ENCODE results near the gene SUN2.

SUN2 gene

DNA sequence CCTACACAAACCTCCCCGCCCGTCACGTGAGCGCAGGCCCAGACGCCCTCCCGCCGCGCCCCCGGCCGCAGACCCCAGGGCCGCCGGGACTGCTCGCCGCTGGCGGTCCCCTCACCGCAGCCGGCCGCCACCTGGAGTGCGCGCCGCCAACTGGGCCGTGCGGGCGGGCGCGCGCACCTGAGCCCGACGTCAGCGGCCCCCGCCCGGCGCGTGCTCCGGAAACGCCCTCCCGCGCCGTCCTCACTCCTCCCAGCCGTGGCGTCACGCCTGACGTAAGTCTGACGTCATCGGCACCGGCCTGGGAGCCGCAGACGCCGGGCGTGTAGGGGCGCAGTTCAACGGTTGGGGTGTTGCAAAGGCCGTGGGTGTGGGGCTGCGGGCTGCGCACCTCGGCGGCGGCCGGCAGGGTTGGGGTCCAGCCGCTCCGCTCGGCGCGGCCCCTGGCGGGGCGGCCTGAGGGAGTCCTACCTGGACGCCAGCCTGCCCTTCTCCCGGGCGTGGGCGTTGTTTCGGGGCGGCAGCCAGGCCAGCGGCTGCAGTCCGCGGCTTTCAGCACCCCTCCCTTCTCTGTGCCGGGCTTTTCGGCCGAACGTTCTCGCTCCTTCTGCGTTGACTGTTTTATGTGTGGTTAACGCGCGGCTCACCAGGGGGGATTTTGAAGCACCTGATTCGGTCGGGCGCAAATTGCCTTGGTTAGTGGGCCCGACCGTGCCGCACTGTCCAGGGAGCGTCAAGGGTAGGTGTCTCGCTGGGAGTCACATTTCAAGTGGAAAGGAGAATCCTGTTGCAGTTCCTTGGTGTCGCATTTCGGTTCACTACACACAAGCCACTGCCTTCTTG, 54.8 kb downstream of the SUN2 start, which contains the start of gene JOSD1 (continued):
- TF ChIP-seq BCL11B (tag by site-specific recombination; IDR thresholded peaks at IDR 0.05; ENCODE audit: low read depth): peak; percentile 96
- TF ChIP-seq, protein P1, sequence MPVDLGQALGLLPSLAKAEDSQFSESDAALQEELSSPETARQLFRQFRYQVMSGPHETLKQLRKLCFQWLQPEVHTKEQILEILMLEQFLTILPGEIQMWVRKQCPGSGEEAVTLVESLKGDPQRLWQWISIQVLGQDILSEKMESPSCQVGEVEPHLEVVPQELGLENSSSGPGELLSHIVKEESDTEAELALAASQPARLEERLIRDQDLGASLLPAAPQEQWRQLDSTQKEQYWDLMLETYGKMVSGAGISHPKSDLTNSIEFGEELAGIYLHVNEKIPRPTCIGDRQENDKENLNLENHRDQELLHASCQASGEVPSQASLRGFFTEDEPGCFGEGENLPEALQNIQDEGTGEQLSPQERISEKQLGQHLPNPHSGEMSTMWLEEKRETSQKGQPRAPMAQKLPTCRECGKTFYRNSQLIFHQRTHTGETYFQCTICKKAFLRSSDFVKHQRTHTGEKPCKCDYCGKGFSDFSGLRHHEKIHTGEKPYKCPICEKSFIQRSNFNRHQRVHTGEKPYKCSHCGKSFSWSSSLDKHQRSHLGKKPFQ (tag by site-specific recombination; IDR thresholded peaks at IDR 0.05): no peak
- peak; percentile 92; the same call in 1 of the 2 replicates for TF ChIP-seq GLI4 (tag by site-specific recombination; IDR thresholded peaks at IDR 0.05)
- TF ChIP-seq, protein P2, sequence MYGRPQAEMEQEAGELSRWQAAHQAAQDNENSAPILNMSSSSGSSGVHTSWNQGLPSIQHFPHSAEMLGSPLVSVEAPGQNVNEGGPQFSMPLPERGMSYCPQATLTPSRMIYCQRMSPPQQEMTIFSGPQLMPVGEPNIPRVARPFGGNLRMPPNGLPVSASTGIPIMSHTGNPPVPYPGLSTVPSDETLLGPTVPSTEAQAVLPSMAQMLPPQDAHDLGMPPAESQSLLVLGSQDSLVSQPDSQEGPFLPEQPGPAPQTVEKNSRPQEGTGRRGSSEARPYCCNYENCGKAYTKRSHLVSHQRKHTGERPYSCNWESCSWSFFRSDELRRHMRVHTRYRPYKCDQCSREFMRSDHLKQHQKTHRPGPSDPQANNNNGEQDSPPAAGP (tag by site-specific recombination; IDR thresholded peaks at IDR 0.05): peak; percentile 99
- no peak for TF ChIP-seq ZNF16 (tag by site-specific recombination; IDR thresholded peaks at IDR 0.05; ENCODE audit: low read depth)
- TF ChIP-seq ZNF768 (tag by site-specific recombination; IDR thresholded peaks at IDR 0.05): no peak; the same call in 1 of the 2 replicates
- TF ChIP-seq, protein P3, sequence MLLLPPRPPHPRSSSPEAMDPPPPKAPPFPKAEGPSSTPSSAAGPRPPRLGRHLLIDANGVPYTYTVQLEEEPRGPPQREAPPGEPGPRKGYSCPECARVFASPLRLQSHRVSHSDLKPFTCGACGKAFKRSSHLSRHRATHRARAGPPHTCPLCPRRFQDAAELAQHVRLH (tag by site-specific recombination; IDR thresholded peaks at IDR 0.05): peak; percentile 96
- no peak for TF ChIP-seq ZBTB1 (tag by site-specific recombination; IDR thresholded peaks at IDR 0.05)
- peak; percentile 98 for TF ChIP-seq ZNF561 (tag by site-specific recombination; IDR thresholded peaks at IDR 0.05; ENCODE audit: borderline replicate concordance)
- TF ChIP-seq, protein P4, sequence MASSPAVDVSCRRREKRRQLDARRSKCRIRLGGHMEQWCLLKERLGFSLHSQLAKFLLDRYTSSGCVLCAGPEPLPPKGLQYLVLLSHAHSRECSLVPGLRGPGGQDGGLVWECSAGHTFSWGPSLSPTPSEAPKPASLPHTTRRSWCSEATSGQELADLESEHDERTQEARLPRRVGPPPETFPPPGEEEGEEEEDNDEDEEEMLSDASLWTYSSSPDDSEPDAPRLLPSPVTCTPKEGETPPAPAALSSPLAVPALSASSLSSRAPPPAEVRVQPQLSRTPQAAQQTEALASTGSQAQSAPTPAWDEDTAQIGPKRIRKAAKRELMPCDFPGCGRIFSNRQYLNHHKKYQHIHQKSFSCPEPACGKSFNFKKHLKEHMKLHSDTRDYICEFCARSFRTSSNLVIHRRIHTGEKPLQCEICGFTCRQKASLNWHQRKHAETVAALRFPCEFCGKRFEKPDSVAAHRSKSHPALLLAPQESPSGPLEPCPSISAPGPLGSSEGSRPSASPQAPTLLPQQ (tag by site-specific recombination; IDR thresholded peaks at IDR 0.05): peak; percentile 96
- TF ChIP-seq ZNF155 (tag by site-specific recombination; IDR thresholded peaks at IDR 0.05): no peak
- TF ChIP-seq ZNF223 (tag by site-specific recombination; IDR thresholded peaks at IDR 0.05): no peak
- 0 out of 2 replicates have a peak, but pooled peaks have one; percentile 7 for TF ChIP-seq GLI2 (tag by site-specific recombination; IDR thresholded peaks at IDR 0.05; ENCODE audit: borderline replicate concordance, low read depth)
- no peak for TF ChIP-seq TCF7L2 (IDR thresholded peaks at IDR 0.05; ENCODE audit: borderline replicate concordance, low read depth, low read length)
- TF ChIP-seq ZNF211 (tag by site-specific recombination; IDR thresholded peaks at IDR 0.05; ENCODE audit: low read depth): no peak
- TF ChIP-seq ZNF747 (tag by site-specific recombination; IDR thresholded peaks at IDR 0.05): no peak
- peak; percentile 74 for TF ChIP-seq KLF16 (tag by site-specific recombination; IDR thresholded peaks at IDR 0.05)
- peak; percentile 84 for TF ChIP-seq ZNF624 (tag by site-specific recombination; IDR thresholded peaks at IDR 0.05)
- peak; percentile 78 for TF ChIP-seq ZNF169 (tag by site-specific recombination; IDR thresholded peaks at IDR 0.05)

GRCh38 chr22:38700270-38700788, 55.5 kb downstream of the SUN2 start:
- Histone ChIP-seq H3K36me3 (ENCODE audit: control insufficient read depth in 2 of 2, insufficient read depth in 1 of 2, low read length in 2 of 2) (peaks cover 4 to 30% of the 10 kb centered on the region in 2 experiments; a peak in 2 of 3 replicates), H3K9me3 (ENCODE audit: control insufficient read depth, insufficient read depth, low read depth, low read length) (no peaks in the 10 kb centered on the region), H3K4me3 (ENCODE audit: low read depth, low read length) (peak overlapping the region; percentile 76), H3K4me1 (ENCODE audit: control insufficient read depth, insufficient read depth, low read length) (peaks cover 7% of the 10 kb centered on the region; the same call in 1 of the 2 replicates), H3K27ac (ENCODE audit: extremely low read depth, low read depth, low read length) (peak overlapping the region; percentile 93)
- ChIA-PET CTCF (interaction anchor here (0.6 to 2.9 kb wide), 2 partner anchors 19 to 747 kb away, joined by 3 to 20 read pairs; partner anchors contain the start of genes C22orf23, POLR2F and TOMM22), POLR2A (interaction anchor here (3.1 to 8.0 kb wide), 2 partner anchors 11 to 18 kb away, joined by 10 to 60 read pairs; partner anchors contain the start of gene TOMM22)
- no peak for TF ChIP-seq SP7 (tag by site-specific recombination; IDR thresholded peaks at IDR 0.05)
- TF ChIP-seq, protein P5, sequence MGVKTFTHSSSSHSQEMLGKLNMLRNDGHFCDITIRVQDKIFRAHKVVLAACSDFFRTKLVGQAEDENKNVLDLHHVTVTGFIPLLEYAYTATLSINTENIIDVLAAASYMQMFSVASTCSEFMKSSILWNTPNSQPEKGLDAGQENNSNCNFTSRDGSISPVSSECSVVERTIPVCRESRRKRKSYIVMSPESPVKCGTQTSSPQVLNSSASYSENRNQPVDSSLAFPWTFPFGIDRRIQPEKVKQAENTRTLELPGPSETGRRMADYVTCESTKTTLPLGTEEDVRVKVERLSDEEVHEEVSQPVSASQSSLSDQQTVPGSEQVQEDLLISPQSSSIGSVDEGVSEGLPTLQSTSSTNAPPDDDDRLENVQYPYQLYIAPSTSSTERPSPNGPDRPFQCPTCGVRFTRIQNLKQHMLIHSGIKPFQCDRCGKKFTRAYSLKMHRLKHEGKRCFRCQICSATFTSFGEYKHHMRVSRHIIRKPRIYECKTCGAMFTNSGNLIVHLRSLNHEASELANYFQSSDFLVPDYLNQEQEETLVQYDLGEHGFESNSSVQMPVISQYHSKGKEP (tag by site-specific recombination; IDR thresholded peaks at IDR 0.05): no peak
- no peak for TF ChIP-seq ZNF707 (tag by site-specific recombination; IDR thresholded peaks at IDR 0.05)
- no peak for TF ChIP-seq ZNF513 (tag by site-specific recombination; IDR thresholded peaks at IDR 0.05)
- no peak for TF ChIP-seq ZNF501 (tag by site-specific recombination; IDR thresholded peaks at IDR 0.05)
- TF ChIP-seq ZNF23 (tag by site-specific recombination; IDR thresholded peaks at IDR 0.05; ENCODE audit: borderline replicate concordance): no peak
- 0 out of 2 replicates have a peak, but pooled peaks have one; percentile 13 for TF ChIP-seq YY1 (tag by site-specific recombination; IDR thresholded peaks at IDR 0.05)
- TF ChIP-seq ZBTB48 (tag by site-specific recombination; IDR thresholded peaks at IDR 0.05): no peak
- TF ChIP-seq IKZF3 (tag by site-specific recombination; IDR thresholded peaks at IDR 0.05): no peak
- no peak for TF ChIP-seq KLF7 (tag by site-specific recombination; IDR thresholded peaks at IDR 0.05; ENCODE audit: borderline replicate concordance)

All from HEK293 (cell line).